Heart right ventricle (tissue), 16 donors: ENCODE data around the gene PXK. TPM values are rescaled to one million over a fixed set of nuclear protein-coding genes. Genes with fewer than 3 reads are reported as not detected.
A peak's percentile ranks its signal among the peaks of the same experiment; 100 is the strongest.

Experiments used
- ATAC-seq, 8 donors: fragments of 200-7000 bp; cut with Tn5 transposase; one replicate each; pipeline ENCODE4 v1.9.1; 2020; ENCODE audit warnings: mild to moderate bottlenecking in 8 of 8, moderate library complexity in 8 of 8, moderate number of reproducible peaks in 1 of 8
- DNase-seq, 2 donors: peaks; one replicate each; pipeline ENCODE4 v3.0.0-alpha.2; 2020
- H3K27ac ChIP-seq, 10 donors: fragments of 200-600 bp; sonication (generic) in 2 of 10; one replicate each; pipeline versions ENCODE4 v1.5.0 to v1.8.0; 2020 to 2022; ENCODE audit warnings: mild to moderate bottlenecking in 3 of 10
- H3K27me3 ChIP-seq, 7 donors: fragments of 200-600 bp; one replicate each; pipeline ENCODE4 v1.8.0; 2021 to 2022; ENCODE audit warnings: mild to moderate bottlenecking in 2 of 7
- H3K36me3 ChIP-seq, 9 donors: fragments of 200-600 bp; sonication (generic) in 1 of 9; one replicate each; pipeline versions ENCODE4 v1.5.0 to v1.8.0; 2020 to 2022; ENCODE audit warnings: mild to moderate bottlenecking in 2 of 9
- H3K4me1 ChIP-seq, 9 donors: fragments of 200-600 bp; sonication (generic) in 1 of 9; one replicate each; pipeline versions ENCODE4 v1.5.0 to v1.8.0; 2020 to 2022; ENCODE audit warnings: mild to moderate bottlenecking in 4 of 9
- H3K4me3 ChIP-seq, 10 donors: fragments of 200-600 bp; sonication (generic) in 2 of 10; one replicate each; pipeline versions ENCODE4 v1.5.0 to v1.8.0; 2020 to 2022; ENCODE audit warnings: mild to moderate bottlenecking in 7 of 10, moderate library complexity in 2 of 10
- H3K9me3 ChIP-seq, 11 donors: fragments of 200-600 bp in 10 of 11; sonication (generic) in 2 of 11; one replicate each; pipeline versions ENCODE4 v1.5.0 to v1.8.0; 2013 to 2022; ENCODE audit warnings: mild to moderate bottlenecking in 2 of 11, control low read depth in 1 of 11, moderate library complexity in 1 of 11
- CTCF ChIP-seq, 9 donors: fragments of 200-600 bp; sonication (generic) in 2 of 9; IDR thresholded peaks; one replicate each; pipeline versions ENCODE4 v1.5.0 to v1.8.0; 2021 to 2022; ENCODE audit warnings: antibody characterized with exemption in 9 of 9, mild to moderate bottlenecking in 5 of 9, moderate library complexity in 1 of 9
- WGBS, 2 donors: extraction: QIAGEN DNeasy Blood & Tissue Kit; methylation state at CpG; one replicate each; pipeline ENCODE4 v1.1.7; 2013; ENCODE audit warnings: inconsistent platforms in 1 of 2; 5-methylcytosine and 5-hydroxymethylcytosine counted together
- intact Hi-C, 10 donors: fragments of 100-400 bp; cut with DNase I; formaldehyde crosslinking; loops; one replicate each; pipeline versions ENCODE4 v1.11.1 to v1.14.2; 2022
- polyA plus RNA-seq, 2 donors: library from polyadenylated mRNA; stranded (reverse); fragments of 200-250 nt; gene quantifications; one replicate each; pipeline ENCODE4 v1.2.3, GENCODE V29; 2013
- total RNA-seq, 10 donors: library from RNA; stranded (reverse); fragmentation: NEBNext Ultra II Directional in 3 of 10; extraction: Animal tissue kit (Norgen Biotek cat#: 25700) in 3 of 10; gene quantifications; one replicate each; pipeline versions ENCODE4 v1.2.1 to v1.2.4, GENCODE V29; 2021 to 2023
- donor health status: Arrhythmogenic right ventricular cardiomyopathy.
- donor health status: ischemic (EF 13 %, LVEDD 7.1; RV severe dilation, severe dysfunction).
- donor health status: healthy with polysubstance abuse.
- donor health status: DM: no; HTN: yes; CAD: no.
- donor health status: DM: no; HTN: no; CAD: no.
- donor health status: ischemic (EF 25% LVEDD 6.9; RV normal size, moderate dysfunction).
- donor health status: ischemic (EF 25% LVEDD 5.7; RV mildly dilated, moderate dysfunction).
- donor health status: healthy.
- donor health status: DM: yes; HTN: yes; CAD: no.
- donor health status: Ischemic cardiomyopathy.
- donor health status: ischemic (EF 35%, LVEDD 5.7; RV mildly dilated, moderate dysfunction).
- donor health status: nonischemic (EF 11% LVEDD 7.7; RV severe dilation, severe dysfunction).
- donor health status: DM: yes; HTN: yes; CAD: no.
- donor health status: PGD.
- donor health status: ischemic (EF 29% LVEDD 5.4; RV normal size, mild dysfunction).
- donor health status: nonischemic (EF 23%, LVEDD 6.1; RV moderate dilation, normal function).

PXK gene
- total and polyA plus RNA-seq, 12 donors: 5.6 to 16.3 (median 10.8) TPM

GRCh38 chr3:58469096-58469495 is 136.4 kb downstream of the PXK start:
- H3K4me1 ChIP-seq: peaks cover 0 to 37% (median 10%) of the 10 kb centered on the region in 9 donors
- no peaks in the 10 kb centered on the region for H3K9me3 ChIP-seq
- TF ChIP-seq CTCF (IDR thresholded peaks at IDR 0.05): no peak
- no peaks in the 10 kb centered on the region for H3K36me3 ChIP-seq
- H3K27me3 ChIP-seq: no peaks in the 10 kb centered on the region
- no peak overlapping the region for H3K4me3 ChIP-seq
- H3K27ac ChIP-seq: no peak overlapping the region
- 53 to 63% methylated on average over 4 of the region's 4 CpGs for WGBS, 2 donors
- intact Hi-C loops: loop anchor here in 1 of 10 donors (5.0 kb wide), 1 partner anchor 63 kb away; no protein-coding TSS in a partner anchor
- no peak for ATAC-seq
- DNase-seq: no peak

GRCh38 chr3:58470363-58471024 is 137.8 kb downstream of the PXK start:
- DNase-seq (no peak), ATAC-seq (peak in 2 of 8 donors; percentile 10 to 27)
- WGBS, 2 donors: 93 to 98% methylated on average over 12 of the region's 12 CpGs
- Histone ChIP-seq H3K36me3 (no peaks in the 10 kb centered on the region), H3K9me3 (no peaks in the 10 kb centered on the region), H3K27me3 (no peaks in the 10 kb centered on the region), H3K4me1 (peaks cover 0 to 50% (median 10%) of the 10 kb centered on the region in 9 donors), H3K27ac (peak overlapping the region in 3 of 10 donors; percentile 5 to 78 (median 26)), H3K4me3 (no peak overlapping the region)
- intact Hi-C loops: no loop called here
- TF ChIP-seq CTCF (IDR thresholded peaks at IDR 0.05): no peak

- H3K27me3 ChIP-seq: no peaks in the 10 kb centered on the region
- intact Hi-C loops: no loop called here
- ATAC-seq (peak in 7 of 8 donors; percentile 31 to 82 (median 55)), DNase-seq (no peak)
- no peaks in the 10 kb centered on the region for H3K9me3 ChIP-seq
- peak overlapping the region in 3 of 10 donors; percentile 5 to 78 (median 26) for H3K27ac ChIP-seq
- H3K4me1 ChIP-seq: peaks cover 0 to 57% (median 10%) of the 10 kb centered on the region in 9 donors
- 56 to 61% methylated on average over 10 of the region's 10 CpGs for WGBS, 2 donors
- no peaks in the 10 kb centered on the region for H3K36me3 ChIP-seq
- H3K4me3 ChIP-seq: no peak overlapping the region
- TF ChIP-seq CTCF (IDR thresholded peaks at IDR 0.05): no peak
These were observed 138.6 kb downstream of the PXK start for GRCh38 chr3:58471025-58471887.

- no peak overlapping the region for H3K4me3 ChIP-seq
- no peaks in the 10 kb centered on the region for H3K9me3 ChIP-seq
- DNase-seq (no peak), ATAC-seq (no peak)
- WGBS, 2 donors: 95 to 100% methylated on average over 1 of the region's 1 CpG
- intact Hi-C loops: no loop called here
- H3K4me1 ChIP-seq: peaks cover 0 to 62% (median 10%) of the 10 kb centered on the region in 9 donors
- no peak overlapping the region for H3K27ac ChIP-seq
- TF ChIP-seq CTCF (IDR thresholded peaks at IDR 0.05): no peak
- H3K27me3 ChIP-seq: no peaks in the 10 kb centered on the region
- no peaks in the 10 kb centered on the region for H3K36me3 ChIP-seq
These were observed 140.6 kb downstream of the PXK start for GRCh38 chr3:58473275-58473674.
